NCI-H1694 (cell line): Measurements from ENCODE around the gene PNMT.

Source experiments
- DNase-seq: peaks from one replicate; lab custom pipeline; 2025; lab: John Stamatoyannopoulos, UW

The PNMT gene

DNA sequence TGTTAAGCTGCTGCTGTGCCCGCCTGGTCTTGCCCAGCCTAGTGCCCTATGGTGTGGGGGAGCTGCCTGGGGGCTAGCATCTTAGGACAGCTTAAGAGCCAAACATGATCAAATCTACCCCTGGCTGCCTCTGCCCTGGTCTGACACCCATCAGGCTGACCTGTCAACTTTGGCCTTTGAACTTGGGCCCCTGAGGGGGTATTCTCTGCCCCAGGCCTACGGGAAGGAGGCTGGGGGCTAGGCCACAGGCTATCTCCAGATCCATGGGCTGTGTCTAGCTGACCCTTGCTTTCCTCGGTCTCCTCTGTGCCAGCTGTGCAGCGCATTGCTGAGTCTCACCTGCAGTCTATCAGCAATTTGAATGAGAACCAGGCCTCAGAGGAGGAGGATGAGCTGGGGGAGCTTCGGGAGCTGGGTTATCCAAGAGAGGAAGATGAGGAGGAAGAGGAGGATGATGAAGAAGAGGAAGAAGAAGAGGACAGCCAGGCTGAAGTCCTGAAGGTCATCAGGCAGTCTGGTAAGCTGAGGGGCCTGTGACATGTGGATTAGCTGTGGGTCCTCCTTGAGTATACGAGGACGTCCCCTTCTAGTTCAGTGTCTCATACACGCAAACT lies 34.6 kb upstream of the PNMT start:
- DNase-seq = no peak

- peak; percentile 72 for DNase-seq
Observed at GRCh38 chr17:39634384-39634871, 33.8 kb upstream of the PNMT start.

DNA sequence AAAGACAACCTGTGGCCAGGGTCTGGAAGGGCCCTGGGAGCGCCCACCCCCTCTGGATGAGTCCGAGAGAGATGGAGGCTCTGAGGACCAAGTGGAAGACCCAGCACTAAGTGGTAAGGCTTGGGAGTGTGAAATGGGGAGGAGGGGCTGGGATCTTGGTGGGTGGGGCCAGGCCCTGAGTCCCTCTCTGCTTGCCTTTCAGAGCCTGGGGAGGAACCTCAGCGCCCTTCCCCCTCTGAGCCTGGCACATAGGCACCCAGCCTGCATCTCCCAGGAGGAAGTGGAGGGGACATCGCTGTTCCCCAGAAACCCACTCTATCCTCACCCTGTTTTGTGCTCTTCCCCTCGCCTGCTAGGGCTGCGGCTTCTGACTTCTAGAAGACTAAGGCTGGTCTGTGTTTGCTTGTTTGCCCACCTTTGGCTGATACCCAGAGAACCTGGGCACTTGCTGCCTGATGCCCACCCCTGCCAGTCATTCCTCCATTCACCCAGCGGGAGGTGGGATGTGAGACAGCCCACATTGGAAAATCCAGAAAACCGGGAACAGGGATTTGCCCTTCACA lies 32.6 kb upstream of the PNMT start:
- no peak for DNase-seq

GRCh38 chr17:39636587-39636926 lies 31.7 kb upstream of the PNMT start:
- DNase-seq = no peak

DNA sequence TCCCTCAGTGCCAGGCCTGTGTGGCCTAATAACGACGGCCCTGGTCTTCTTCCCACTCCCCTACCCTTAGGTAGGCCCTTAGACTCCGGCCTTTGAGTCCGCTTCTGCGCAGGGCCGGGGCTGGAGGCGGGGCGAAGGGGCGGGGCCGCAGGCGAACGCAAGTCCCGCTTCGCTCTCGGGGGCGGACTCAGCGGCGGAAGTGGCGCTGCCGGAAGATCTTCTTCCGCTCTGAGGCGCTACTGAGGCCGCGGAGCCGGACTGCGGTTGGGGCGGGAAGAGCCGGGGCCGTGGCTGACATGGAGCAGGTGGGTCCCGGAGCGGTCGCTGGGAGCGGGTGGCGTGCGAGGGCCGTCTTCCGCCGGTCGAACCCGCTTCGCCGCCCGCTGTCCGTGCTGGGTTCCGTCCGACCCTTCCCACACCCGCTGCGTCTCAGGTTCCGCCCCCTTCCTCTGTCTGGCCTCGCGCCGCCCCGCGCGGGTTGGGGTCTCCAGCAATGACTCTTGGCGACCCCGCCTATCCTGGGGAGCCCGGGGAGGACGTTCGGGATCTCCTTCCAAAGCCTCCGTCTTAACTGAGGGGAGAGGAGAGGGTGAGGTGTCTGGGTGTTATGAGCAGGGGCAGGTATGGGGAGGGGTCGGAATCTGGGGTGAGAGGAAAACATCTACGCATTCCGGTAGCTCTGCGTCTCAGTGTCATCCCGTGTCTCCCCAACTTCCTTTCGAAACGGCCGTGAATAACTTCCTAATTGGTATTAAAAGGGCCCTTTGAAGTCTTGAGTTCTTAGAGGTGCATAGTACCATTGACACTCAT lies 31.1 kb upstream of the PNMT start, which contains the start of gene STARD3:
Gene STARD3 (plus strand): TSS at position 218 of the 810 bp plus-strand sequence. CDS start 16,388 bp downstream, outside the sequence.
- DNase-seq = peak; percentile 45

DNA sequence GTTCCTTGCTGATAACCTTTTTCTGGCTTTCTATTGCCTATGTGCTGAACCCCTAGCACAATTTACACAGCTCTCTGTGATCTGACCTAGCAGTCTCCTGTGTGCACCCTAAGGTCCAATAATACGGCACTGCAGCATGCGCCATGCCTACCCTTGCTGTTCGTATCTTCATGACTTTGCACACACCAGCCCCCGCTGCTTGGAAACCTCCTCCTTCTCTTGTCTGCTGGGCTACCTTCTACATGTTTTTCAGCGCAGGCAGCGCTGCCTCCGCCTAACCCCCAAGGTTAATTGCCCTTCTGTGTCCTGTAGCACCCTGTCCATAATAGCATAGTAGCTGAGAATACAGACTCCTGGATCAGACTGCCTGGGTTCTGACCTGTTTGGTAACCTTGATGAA lies 29.9 kb upstream of the PNMT start:
- DNase-seq = no peak

- DNase-seq = no peak
Observed at GRCh38 chr17:39639043-39639442, 29.2 kb upstream of the PNMT start.

DNA sequence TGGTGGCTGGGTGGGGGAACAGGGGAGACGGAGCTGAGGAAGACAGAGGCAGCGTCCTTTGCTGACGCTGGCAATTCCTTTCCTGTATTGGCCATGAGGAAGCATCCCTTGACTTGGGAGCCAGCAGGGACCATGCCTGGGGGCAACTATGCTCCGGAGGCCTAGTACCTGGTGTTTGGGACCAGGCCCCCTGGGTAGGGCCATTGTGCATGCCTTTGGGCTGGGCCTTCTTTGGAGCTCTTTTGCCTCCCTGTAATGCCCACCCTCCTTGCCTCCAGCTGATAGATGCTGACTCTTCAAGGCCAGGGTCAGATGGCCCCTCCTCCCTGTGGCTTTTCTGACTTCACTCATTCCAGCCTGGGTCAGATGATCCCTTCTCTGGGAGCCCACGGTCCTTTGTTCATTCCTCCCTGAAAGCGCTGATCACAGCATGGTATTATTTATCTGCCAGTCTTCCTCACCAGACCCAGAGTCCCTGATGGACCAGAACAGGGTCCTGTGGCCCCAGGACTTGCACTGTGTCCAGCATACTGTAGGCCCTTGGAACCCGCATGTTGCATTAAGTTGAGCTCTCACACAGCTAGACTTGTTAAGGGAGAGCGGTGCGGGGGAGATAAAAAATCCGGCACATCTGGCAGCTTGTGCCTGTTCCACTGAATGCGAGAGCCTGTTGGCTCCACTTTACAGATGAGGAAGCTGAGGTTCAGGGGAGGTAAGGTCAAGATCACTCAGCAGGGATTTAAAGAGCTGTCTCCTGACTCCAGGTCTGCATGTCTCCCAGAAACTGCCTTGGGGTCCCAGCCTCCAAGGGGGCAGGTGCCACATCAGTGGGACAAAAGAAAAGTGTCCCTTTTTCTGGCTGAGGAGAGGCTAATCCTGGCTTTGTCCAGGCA lies 28.4 kb upstream of the PNMT start:
- DNase-seq = no peak

DNA sequence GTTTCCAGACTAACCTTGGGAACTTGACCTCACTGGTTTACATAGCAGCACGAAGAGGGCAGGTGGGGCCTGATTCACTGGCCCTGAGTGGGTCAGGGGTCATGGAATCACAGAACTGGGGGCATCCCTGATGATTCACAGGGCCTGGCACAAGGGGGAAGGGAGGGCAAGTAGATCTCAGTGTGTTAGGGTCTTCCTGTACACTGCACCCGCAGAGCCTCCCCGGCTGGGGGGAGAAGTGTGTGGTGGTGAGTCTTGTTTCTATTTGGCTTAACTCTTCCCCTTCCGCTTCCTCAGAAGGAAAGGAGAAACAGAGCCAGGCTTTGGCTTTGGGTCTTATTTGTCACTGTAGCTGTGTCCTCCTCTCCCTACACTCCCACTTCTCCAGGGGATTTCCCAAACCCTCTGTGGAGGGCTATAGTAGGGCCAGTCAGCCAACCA lies 27.6 kb upstream of the PNMT start:
- no peak for DNase-seq

GRCh38 chr17:39641097-39641496 lies 27.2 kb upstream of the PNMT start:
- DNase-seq = no peak

- no peak for DNase-seq
Observed at GRCh38 chr17:39641883-39642282, 26.4 kb upstream of the PNMT start.

DNA sequence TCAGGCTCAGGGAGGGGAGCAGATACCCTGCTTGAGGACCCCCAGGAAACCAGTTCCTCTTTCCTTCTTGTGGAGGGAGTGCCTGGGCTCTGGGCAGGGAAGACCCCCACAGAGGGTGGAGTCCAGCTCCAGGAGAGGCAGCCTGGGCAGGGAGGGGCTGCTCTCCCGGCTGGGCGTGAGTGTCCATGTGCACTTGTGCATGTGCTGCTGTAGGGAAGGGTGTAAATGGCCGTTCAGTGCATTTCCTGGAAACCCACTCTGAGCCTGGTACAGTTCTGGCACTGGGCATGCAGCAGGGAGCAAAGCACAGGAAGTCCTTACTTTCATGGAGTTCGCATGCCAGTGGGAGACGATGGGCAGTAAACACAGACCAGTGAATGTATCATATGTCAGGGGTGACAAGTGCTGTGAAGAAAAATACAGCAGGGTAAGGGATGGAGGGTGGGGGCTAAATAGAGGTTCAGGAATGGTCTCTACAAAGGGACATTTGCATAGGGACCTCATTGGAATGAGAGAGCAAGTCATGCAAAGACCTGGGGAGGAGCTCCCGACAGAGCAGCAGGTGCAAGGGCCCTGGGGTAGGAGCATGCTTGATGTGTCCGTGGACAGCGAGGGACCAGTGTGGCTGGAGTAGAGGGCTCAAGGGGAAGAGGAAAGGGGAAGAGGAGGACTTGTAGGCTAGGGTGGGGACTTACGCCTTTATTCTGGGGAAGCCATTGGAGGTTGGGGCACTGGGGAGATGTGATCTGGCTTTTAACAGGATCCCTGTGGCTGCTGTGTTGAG lies 25.8 kb upstream of the PNMT start:
- no peak for DNase-seq

- no peak for DNase-seq
Observed at GRCh38 chr17:39643271-39643670, 25.0 kb upstream of the PNMT start.

DNA sequence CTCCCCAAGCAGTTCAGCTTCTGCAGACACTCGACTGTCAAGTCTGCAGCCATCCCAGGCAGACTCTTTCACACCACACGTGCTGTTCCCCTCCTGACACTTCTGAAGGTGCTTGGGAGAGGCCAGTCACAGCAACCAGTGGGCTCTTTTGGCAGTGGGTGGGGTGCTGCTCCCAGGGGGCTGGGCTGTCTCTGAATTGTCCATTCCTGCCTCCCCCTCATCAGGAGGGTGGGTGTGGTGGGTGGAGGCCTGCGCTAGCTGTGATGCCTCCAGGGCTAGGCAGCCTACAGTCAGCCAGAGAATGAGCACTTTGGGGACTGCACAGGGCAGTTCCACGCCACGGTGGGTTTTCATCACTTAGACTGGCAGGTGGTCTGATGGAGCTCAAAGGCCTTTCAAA lies 21.0 kb upstream of the PNMT start:
- no peak for DNase-seq

DNA sequence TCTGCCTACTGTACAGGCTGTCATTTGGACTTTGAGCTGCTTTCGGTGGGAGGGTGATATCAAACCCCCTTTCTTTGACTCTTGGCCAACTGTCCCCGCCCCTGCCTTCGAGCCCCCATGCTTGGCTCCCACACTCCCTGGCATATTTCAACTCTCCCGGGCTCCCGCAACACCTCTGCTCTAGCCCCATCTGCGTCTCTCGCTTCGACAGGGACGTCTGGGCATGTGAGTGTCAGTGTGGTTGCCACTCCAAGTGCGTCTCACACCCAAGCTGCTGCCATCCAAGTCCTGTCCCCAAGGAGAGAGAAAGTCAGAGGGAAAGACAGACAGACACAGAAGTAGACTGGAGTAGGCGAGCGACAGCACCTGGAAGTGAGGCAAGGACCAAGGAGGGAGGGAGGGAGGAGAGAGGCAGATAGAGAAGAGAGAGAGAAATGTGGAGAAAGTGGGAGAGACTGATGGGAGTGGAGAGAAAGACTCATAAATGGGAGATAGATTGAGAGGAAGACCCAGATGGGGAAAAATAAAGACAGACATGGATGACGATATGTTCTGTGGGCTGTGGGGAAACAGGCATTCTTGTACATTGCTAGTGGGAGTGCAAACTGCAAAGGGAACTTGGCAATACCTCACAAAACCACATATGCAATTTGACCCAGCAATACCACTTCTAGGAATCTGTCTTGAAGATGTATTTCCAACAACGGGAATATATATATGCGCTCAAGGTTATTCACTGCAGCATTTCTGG lies 19.5 kb upstream of the PNMT start:
- no peak for DNase-seq

DNA sequence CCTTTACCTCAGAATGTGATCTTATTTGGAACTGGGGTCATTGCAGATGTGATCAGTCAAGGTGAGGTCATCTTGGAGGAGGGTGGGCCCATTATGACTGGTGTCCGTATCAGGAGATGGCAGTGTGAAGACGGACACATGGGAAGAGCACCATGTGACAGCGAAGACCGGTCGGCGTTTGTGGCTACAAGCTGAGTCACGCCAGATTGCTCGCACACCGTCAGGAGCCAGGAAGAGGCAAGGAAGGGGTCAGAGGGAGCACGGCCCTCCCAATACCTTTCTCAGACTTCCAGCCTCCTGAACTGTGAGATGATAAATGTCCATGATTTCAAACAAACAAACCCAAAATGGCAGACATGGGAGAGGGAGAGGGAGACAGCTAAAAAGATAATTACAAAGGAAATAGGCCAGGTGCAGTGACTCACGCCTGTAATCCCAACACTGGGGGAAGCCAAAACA lies 18.1 kb upstream of the PNMT start:
- DNase-seq = no peak

GRCh38 chr17:39651923-39652586 lies 16.2 kb upstream of the PNMT start:
- DNase-seq = no peak

GRCh38 chr17:39652587-39653315 lies 15.5 kb upstream of the PNMT start:
- DNase-seq = no peak

GRCh38 chr17:39653316-39653661 lies 15.0 kb upstream of the PNMT start:
- DNase-seq = no peak
